GM19351 (cell line): ENCODE data around the gene EXOSC7.
"Not testable (repeated sequence)": the region's sequence is repeated elsewhere in the genome, so short reads cannot be mapped to it uniquely, and the experiment has no call there.

Experiments
- ATAC-seq: cut with Tn5 transposase; IDR thresholded peaks from one replicate; pipeline ENCODE4 v1.9.1; 2021; ENCODE audit warnings: mild to moderate bottlenecking, moderate library complexity; ENCODE audit not compliant: unreplicated experiment

The EXOSC7 gene

GRCh38 chr3:44976002-44976815 is at the start of gene EXOSC7, which contains the start of gene ZDHHC3:
TSS of gene EXOSC7 (plus strand) at chr3:44976244. CDS start at chr3:44976278, 34 bp downstream.
TSS of gene ZDHHC3 (minus strand) at chr3:44976174. CDS start at chr3:44959436, 16,738 bp downstream.
- peak; percentile 72 for ATAC-seq

- no peak for ATAC-seq
Observed at GRCh38 chr3:44926921-44927320, 49.1 kb upstream of the EXOSC7 start.

GRCh38 chr3:44927371-44927770 is 48.7 kb upstream of the EXOSC7 start:
- no peak for ATAC-seq

GRCh38 chr3:44929782-44930181 is 46.3 kb upstream of the EXOSC7 start:
- no peak for ATAC-seq

GRCh38 chr3:44930911-44931310 is 45.1 kb upstream of the EXOSC7 start:
- ATAC-seq, result no peak

GRCh38 chr3:44931791-44932190 is 44.3 kb upstream of the EXOSC7 start:
- ATAC-seq, result no peak

- ATAC-seq, result no peak
Observed at GRCh38 chr3:44932271-44932670, 43.8 kb upstream of the EXOSC7 start.

- ATAC-seq, result no peak
Observed at GRCh38 chr3:44932986-44933944, 42.8 kb upstream of the EXOSC7 start.

GRCh38 chr3:44939581-44940036 is 36.4 kb upstream of the EXOSC7 start:
- ATAC-seq, result no peak

- no peak for ATAC-seq
Observed at GRCh38 chr3:44942202-44942921, 33.7 kb upstream of the EXOSC7 start.

- ATAC-seq, result no peak
Observed at GRCh38 chr3:44948239-44948638, 27.8 kb upstream of the EXOSC7 start.

GRCh38 chr3:44949770-44950169 is 26.3 kb upstream of the EXOSC7 start:
- ATAC-seq, result not testable (repeated sequence)

- no peak for ATAC-seq
Observed at GRCh38 chr3:44950275-44950734, 25.7 kb upstream of the EXOSC7 start.

GRCh38 chr3:44952689-44953088 is 23.4 kb upstream of the EXOSC7 start:
- no peak for ATAC-seq

GRCh38 chr3:44954304-44954703 is 21.7 kb upstream of the EXOSC7 start:
- ATAC-seq, result no peak

- no peak for ATAC-seq
Observed at GRCh38 chr3:44954962-44955361, 21.1 kb upstream of the EXOSC7 start.

GRCh38 chr3:44955917-44956316 is 20.1 kb upstream of the EXOSC7 start:
- ATAC-seq, result no peak

- no peak for ATAC-seq
Observed at GRCh38 chr3:44957986-44958385, 18.1 kb upstream of the EXOSC7 start.

- no peak for ATAC-seq
Observed at GRCh38 chr3:44958386-44958785, 17.7 kb upstream of the EXOSC7 start.

GRCh38 chr3:44960387-44961026 is 15.5 kb upstream of the EXOSC7 start:
- ATAC-seq, result peak; percentile 68
